GM18909 (cell line): ENCODE results near the gene B3GALT6.

ENCODE experiments used
- ATAC-seq: cut with Tn5 transposase; IDR thresholded peaks from one replicate; pipeline ENCODE4 v1.9.1; 2021; ENCODE audit warnings: mild to moderate bottlenecking; ENCODE audit not compliant: unreplicated experiment, poor library complexity

B3GALT6 gene

GRCh38 chr1:1229770-1230169 is 2.3 kb upstream of the B3GALT6 start:
- no peak for ATAC-seq

- ATAC-seq, result no peak
Measured at GRCh38 chr1:1230656-1231399, 1.2 kb upstream of the B3GALT6 start.

GRCh38 chr1:1231400-1232207 is 433 bp upstream of the B3GALT6 start, which contains the start of gene SDF4:
SDF4 (minus strand) TSS chr1:1232001; CDS start chr1:1228772, 3,229 bp downstream.
- peak; percentile 93 for ATAC-seq

- no peak for ATAC-seq
Measured at GRCh38 chr1:1232796-1233566, 944 bp downstream of the B3GALT6 start.

- no peak for ATAC-seq
Measured at GRCh38 chr1:1233567-1233892, 1.5 kb downstream of the B3GALT6 start.

- no peak for ATAC-seq
Measured at GRCh38 chr1:1234180-1234808, 2.3 kb downstream of the B3GALT6 start.

- no peak for ATAC-seq
Measured at GRCh38 chr1:1235016-1235744, 3.1 kb downstream of the B3GALT6 start.

- ATAC-seq, result no peak
Measured at GRCh38 chr1:1236176-1236763, 4.2 kb downstream of the B3GALT6 start.

- no peak for ATAC-seq
Measured at GRCh38 chr1:1236945-1237873, 5.2 kb downstream of the B3GALT6 start.

GRCh38 chr1:1237874-1238701 is 6.1 kb downstream of the B3GALT6 start:
- no peak for ATAC-seq

- ATAC-seq, result no peak
Measured at GRCh38 chr1:1238702-1239178, 6.7 kb downstream of the B3GALT6 start.

- no peak for ATAC-seq
Measured at GRCh38 chr1:1239227-1239613, 7.2 kb downstream of the B3GALT6 start.

- no peak for ATAC-seq
Measured at GRCh38 chr1:1239614-1240347, 7.7 kb downstream of the B3GALT6 start.

GRCh38 chr1:1240348-1240732 is 8.3 kb downstream of the B3GALT6 start:
- ATAC-seq, result no peak

GRCh38 chr1:1240822-1241587 is 9.0 kb downstream of the B3GALT6 start:
- no peak for ATAC-seq

- ATAC-seq, result no peak
Measured at GRCh38 chr1:1241588-1242219, 9.7 kb downstream of the B3GALT6 start.
